SW 1271 (cell line): ENCODE data around the gene MYH11.
A peak's percentile ranks its signal among the peaks of the same experiment; 100 is the strongest.
"Not testable (repeated sequence)": the region's sequence is repeated elsewhere in the genome, so short reads cannot be mapped to it uniquely, and the experiment has no call there.

Experiments
- DNase-seq, 2 experiments: peaks; one replicate each; lab custom pipeline; 2025; lab: John Stamatoyannopoulos, UW

The MYH11 gene

GRCh38 chr16:15714393-15715172 lies 142.2 kb downstream of the MYH11 start:
- DNase-seq: no peak

DNA sequence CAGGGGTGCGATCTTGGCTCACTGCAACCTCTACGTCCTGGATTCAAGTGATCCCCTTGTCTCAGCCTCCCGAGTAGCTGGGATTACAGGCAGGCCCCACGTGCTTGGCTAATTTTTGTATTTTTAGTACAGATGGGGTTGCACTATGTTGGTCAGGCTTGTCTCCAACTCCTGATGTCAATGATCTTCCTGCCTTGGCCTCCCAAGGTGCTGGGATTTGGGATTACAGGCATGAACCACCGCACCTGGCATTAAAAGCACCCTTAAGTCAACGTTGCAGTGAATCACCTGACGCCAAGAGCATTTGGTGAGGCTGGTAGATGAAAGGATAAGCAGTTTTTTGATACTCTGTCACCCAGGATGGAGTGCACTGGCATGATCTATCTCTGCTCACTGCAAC lies 147.8 kb downstream of the MYH11 start:
- no peak for DNase-seq

GRCh38 chr16:15708096-15708495 lies 148.7 kb downstream of the MYH11 start:
- no peak for DNase-seq

DNA sequence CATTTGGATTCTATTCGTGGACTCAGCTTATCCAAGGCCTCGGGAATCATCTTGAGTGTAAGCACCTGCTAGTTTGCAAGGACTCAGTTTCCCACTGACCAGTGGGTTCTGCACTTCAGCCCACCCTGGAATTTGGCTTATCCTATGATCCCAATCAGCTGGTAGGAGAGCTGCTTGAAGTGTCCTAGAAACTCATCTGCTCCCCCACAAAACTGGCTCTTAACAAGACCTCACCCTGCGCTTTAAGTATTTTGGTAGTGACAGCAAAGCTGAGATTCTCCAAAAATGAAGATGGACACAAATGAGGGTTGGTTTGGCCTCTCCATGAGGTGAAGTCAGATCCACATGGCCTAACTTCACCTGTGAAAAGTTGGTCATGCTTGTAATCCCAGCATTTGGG lies 149.5 kb downstream of the MYH11 start:
- no peak for DNase-seq

DNA sequence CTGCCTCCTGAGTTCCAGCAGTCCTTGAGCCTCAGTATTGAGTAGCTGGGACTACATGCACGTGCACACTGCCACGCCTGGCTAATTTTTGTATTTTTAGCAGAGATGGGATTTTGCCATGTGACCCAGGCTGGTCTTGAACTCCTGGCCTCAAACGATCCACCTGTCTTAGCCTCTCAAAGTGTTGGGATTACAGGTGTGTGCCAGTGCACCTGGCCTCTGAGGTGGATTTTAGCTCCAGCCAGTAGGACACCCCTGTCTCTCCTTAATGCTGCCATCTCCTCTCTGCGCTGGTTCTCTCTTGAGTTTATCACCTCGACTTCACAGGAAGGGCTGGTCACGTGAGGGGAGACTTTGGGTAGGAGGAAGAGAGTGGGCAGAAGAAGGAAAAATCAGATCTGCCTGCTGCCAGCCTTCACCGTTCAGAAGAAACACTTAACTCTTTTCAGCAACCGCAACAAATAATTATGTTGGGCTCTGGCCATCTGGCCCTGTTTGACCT lies 151.7 kb downstream of the MYH11 start:
- no peak for DNase-seq

GRCh38 chr16:15704545-15704987 lies 152.3 kb downstream of the MYH11 start:
- peak; percentile 9 to 27 for DNase-seq

GRCh38 chr16:15703029-15703736 lies 153.6 kb downstream of the MYH11 start:
- no peak for DNase-seq

DNA sequence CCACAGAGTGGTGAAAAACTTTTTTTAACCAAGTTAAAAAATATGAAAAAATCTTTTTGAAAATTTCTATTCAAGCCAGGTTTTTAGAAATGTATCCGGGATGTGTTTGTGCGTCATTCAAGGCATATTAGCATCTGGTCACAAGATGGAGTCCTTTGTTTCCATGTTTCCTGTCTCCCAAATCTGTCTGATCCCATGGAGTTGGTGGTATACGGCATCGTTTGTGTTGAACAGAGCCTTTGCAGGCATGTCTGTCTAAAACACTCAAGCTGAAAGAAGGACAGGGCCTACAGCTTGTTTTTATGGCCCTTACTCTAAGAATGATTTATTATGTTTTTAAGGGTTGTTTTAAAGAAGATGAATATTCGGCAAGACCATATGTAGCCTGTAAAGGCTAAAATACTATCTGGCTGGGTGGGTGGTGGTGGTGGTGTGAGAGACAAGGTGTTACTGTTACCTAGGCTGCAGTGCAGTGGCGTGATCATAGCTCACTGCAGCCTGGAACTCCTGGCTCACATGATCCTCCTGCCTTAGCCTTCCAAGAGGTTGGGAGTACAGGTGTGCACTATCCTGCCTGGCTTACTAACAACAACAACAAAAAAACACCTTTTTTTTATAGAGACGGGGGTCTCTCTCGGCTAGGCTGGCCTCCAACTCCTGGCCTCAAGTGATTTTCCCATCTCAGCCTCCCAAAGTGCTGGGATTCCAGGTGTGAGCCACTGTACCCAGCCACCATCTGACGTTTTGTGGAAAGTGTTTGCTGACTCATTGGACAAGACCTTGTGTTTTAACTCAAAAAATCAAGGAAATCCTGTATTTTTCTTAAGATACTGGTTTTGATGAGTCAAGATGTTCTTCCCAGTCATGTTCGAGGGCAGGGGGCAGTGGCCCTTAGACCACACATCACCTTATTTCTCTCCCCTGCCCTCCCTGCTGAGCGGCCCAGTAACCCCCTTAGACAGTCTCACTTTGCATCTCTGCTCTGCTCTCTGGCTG lies 154.6 kb downstream of the MYH11 start:
- no peak for DNase-seq

DNA sequence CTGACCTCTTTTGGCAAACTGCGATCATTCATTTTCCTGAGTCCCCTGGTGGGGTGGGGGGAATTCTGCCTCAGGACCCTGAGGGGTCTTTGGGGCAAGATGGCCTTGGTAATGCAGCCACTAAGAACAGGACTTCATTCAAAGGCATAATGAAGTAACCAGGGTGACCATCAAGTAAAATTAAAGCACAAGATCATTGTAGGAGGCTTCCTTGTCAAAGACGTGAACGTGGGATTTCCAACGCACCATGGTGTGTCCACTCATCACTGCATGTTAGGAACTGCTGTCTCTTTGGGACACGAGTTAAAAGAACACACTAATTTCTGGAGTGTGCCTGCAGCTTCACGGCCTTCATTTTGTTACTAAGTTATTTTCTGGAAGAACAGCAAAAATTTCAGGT lies 155.5 kb downstream of the MYH11 start:
- DNase-seq: no peak

- no peak for DNase-seq
Observed at GRCh38 chr16:15699819-15700218, 157.0 kb downstream of the MYH11 start.

GRCh38 chr16:15694499-15694898 lies 162.3 kb downstream of the MYH11 start:
- DNase-seq: no peak

DNA sequence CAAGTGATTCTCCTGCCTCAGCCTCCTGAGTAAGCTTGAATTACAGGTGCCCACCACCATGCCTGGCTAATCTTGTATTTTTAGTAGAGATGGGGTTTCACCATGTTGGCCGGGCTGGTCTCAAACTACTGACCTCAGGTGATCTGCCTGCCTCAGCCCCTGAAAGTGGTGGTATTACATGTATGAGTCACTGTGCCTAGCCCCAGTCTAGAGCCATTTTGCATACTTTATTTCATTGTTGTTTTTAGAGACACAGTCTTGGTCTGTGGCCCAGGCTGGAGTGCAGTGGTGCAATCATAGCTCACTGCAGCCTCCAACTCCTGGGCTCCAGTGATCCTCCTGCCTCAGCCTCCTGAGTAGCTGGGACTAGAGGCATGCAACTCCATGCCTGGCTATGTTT lies 164.3 kb downstream of the MYH11 start:
- DNase-seq: not testable (repeated sequence)

DNA sequence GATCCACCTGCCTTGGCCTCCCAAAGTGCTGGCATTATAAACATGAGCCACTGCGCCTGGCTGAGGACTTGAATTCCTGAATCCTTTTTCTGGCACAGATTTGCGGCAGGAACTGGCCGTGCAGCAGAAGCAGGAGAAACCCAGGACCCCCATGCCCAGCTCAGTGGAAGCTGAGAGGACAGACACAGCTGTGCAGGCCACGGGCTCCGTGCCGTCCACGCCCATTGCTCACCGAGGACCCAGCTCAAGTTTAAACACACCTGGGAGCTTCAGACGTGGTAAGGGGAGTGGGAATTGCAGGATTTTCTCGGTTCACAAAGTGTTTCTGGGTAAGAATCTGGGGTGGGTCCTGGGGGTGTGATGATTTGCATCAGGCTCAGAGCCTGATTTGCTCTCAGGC lies 165.8 kb downstream of the MYH11 start:
- DNase-seq: no peak

GRCh38 chr16:15690296-15690695 lies 166.5 kb downstream of the MYH11 start:
- DNase-seq: no peak

- DNase-seq: no peak
Observed at GRCh38 chr16:15689290-15689689, 167.5 kb downstream of the MYH11 start.

GRCh38 chr16:15686287-15686686 lies 170.5 kb downstream of the MYH11 start:
- no peak for DNase-seq

GRCh38 chr16:15682105-15682570 lies 174.7 kb downstream of the MYH11 start:
- peak; percentile 17 to 23 for DNase-seq

GRCh38 chr16:15677447-15677846 lies 179.4 kb downstream of the MYH11 start:
- DNase-seq: no peak

DNA sequence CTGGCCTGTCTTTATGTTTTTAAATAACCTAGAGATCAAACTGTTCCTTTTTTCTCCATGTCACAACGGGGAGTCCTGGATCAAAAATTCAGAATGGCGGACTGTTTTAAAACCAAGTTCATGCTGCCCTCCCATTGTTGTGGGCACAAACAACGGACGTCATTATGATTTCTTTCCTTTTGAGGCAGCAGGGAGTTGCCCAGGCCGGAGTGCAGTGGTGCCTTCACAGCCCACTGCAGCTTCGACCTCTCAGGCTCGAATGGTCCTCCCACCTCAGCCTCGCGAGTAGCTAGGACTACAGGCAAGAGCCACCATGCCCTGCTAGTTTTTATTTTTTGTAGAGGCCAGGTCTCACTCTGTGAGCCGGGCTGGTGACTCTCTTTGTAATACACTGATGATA lies 180.3 kb downstream of the MYH11 start:
- DNase-seq: no peak

DNA sequence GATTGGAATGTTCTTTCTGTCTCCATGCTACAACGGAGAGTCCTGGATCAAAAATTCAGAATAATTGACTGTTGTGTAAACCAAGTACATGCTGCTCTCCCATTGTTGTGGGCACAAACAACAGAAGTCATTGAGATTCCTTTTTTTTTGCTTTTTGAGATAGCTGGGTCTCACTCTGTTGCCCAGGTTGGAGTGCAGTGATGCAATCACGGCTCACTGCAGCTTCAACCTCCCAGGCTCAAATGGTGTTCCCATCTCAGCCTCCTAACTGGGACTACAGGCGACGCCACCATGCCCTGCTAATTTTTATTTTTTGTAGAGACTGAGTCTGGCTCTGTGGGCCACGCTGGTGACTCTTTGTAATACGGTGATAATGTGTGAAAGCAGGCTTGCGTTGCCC lies 182.3 kb downstream of the MYH11 start:
- no peak for DNase-seq

GRCh38 chr16:15672514-15673167 lies 184.2 kb downstream of the MYH11 start:
- peak; percentile 52 to 93 for DNase-seq
